Left hindlimb (tissue), 1 donor: ENCODE data around the gene MBOAT7.
"Not testable (repeated sequence)": the region's sequence is repeated elsewhere in the genome, so short reads cannot be mapped to it uniquely, and the experiment has no call there.

Experiments
- DNase-seq: peaks from one replicate; pipeline ENCODE4 v3.0.0-alpha.2; 2018

The MBOAT7 gene, protein sequence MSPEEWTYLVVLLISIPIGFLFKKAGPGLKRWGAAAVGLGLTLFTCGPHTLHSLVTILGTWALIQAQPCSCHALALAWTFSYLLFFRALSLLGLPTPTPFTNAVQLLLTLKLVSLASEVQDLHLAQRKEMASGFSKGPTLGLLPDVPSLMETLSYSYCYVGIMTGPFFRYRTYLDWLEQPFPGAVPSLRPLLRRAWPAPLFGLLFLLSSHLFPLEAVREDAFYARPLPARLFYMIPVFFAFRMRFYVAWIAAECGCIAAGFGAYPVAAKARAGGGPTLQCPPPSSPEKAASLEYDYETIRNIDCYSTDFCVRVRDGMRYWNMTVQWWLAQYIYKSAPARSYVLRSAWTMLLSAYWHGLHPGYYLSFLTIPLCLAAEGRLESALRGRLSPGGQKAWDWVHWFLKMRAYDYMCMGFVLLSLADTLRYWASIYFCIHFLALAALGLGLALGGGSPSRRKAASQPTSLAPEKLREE

GRCh38 chr19:54189145-54189734, at the start of gene MBOAT7:
Gene MBOAT7 (minus strand): TSS chr19:54189580. CDS start chr19:54188508, 1,072 bp downstream.
- DNase-seq, result no peak

- DNase-seq, result no peak
Observed at GRCh38 chr19:54233941-54234340, 44.6 kb upstream of the MBOAT7 start.

GRCh38 chr19:54231077-54231931, 41.9 kb upstream of the MBOAT7 start:
- no peak for DNase-seq

DNA sequence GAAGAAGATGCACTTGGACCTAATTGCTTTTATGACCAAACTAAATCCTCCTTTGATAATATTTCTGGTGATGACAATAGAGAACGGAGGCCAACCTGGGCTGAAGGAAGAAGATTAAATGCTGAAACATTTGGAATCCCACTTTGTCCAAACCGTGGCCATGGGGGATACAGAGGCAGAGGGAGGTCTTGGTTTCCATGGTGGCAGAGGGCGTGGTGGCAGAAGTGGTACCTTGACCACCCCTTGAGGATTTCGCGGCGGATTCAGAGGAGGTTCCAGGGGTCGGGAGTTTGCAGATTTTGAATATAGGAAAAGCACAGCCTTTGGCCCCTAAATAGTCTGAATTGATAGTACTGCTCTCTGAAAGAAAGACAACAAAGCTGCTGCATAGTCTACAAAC, 40.7 kb upstream of the MBOAT7 start:
- no peak for DNase-seq

DNA sequence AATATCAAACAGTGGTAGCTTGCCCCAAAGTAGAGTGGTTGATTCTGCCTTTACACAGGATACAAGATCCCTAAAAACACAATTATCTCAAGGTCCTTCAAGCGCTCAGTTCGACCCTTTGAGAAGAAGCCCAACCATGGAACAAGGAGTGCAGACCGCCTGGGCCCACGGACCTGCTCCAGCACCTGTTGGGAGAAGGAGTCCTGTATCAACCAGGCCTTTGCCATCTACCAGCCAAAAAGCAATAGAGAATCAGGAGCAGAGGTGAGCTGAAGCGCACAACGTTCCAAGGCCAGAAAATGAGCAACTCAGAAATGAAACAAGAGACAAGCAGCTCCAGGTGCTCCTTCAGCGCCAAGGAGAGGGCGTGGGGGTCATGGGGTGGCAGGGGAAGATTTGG, 39.8 kb upstream of the MBOAT7 start:
- DNase-seq, result no peak

GRCh38 chr19:54224619-54225018, 35.2 kb upstream of the MBOAT7 start:
- DNase-seq, result not testable (repeated sequence)

- DNase-seq, result not testable (repeated sequence)
Observed at GRCh38 chr19:54223937-54224281, 34.5 kb upstream of the MBOAT7 start.

DNA sequence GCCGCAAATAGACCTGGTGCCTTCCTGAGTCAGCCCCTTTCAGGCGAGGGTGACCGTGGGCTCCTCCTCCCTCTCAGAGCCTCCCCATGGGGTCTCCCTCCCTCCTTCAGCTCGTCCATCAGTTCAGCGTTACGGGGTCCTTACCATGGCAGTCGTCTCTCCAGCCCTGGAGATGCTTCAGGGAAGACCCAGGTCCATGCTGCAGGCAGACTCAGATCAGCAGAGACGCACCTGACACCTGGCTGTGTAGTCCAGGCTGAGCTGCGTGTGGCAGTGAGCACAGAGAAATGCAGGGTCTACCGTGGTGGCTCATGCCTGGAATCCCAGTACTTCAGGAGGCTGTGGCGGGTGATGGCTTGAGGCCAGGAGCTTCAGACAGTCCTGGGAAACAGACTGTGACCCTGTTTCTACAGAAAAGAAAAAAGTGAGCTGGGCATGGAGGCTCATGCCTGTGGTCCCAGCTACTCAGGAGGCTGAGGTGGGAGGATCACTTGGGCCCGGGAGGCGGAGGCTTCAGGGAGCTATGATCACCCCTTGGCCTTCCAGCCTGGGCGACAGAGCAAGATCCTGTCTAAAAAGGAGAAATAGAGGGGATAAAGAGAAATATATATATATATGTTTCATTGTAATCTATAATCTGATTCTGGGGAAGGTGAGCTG, 34.0 kb upstream of the MBOAT7 start:
- not testable (repeated sequence) for DNase-seq

DNA sequence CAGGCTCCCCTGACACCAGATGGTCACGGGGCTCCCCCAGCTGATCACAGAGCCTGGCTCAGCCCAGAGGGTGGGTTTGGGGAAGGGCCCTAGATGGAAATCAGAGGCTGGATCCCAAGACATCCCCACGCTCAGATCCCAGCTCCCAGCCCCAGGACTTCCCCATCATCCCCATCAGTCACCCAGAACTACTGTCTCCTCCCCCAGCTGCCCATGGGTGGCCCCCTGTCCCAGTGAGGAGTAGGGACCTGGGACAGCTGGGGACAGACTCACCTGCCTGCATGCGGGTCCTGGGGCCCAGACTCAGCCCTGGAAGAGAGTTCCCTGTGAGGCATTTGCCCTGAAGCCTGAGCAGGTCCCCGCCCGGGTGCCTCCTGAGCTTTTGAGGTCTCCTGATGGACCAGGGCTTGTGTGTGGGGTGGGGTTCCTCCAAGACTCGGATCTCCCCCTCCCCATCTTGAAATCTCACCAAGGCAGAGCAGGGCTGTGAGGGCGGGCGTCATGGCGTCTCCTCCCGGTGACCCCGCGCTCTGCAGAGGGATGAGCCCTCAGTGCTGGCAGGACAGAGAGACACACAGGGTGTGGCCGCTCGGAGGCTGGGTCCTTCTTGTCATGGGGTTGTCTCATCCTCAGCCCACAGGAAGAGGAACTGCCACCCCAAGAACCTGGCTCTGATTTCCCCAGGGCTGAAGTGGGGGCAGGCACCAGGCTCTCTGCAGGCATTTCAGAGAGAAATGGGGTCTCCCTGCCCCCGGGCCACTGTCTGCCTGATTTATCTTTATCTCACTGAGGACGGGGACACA, 33.3 kb upstream of the MBOAT7 start, which contains the start of gene LILRB3:
Gene LILRB3 (minus strand): TSS at position 534 of the 803 bp plus-strand sequence. CDS start 31 bp downstream, at position 503.
- not testable (repeated sequence) for DNase-seq

GRCh38 chr19:54221947-54222346, 32.6 kb upstream of the MBOAT7 start:
- not testable (repeated sequence) for DNase-seq

DNA sequence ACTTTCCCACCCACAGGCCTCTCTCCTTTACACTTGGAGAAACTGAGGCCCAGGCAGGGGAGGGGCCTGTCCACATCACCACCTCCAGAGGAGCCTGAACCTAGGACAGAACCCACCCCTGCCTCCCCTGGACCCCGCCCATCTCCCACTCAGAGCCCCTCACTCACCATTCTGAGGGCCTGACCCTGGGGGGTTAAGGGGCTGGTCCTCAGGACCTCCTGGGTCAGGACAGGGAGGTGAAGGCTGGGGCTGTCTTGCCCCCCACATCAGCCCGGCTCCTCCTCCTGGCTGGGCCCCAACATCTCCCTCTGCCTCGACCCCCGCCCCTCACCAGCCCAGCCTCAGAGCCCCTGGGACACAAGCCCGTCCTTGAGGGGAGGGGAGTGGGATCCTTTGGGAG, 30.3 kb upstream of the MBOAT7 start:
- not testable (repeated sequence) for DNase-seq

DNA sequence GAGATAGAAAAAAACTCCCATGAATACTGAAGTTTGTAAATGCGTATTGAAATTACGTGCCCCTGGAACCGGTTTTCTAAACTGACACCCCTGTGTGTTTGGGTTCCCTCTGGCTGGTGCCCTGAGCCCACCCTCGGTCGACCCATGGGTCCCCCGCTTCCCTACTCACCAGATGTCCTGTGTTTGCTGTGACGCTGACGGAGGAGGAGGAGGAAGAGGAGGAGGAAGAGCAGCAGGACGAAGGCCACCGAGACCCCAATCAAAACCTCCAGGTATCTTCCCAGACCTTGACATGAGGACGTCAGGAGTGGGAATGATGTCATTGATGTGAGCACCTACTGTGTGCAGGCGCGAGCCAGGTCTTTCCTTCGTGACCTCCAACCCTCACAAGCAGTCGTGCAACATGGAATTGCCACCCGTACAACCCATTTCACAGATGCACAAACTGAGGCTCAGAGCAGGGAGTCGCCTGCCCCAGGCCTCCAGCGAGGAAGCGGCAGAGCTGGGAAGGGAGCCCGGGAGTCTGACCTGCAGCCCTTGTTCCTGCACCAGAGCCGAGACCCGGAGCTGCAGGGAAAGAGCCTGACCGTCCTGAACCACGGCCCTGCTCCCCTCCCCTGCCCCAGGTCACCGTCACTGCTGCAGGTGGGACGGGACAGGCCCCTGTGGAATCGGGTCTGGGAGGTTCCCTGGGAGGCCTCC, 29.7 kb upstream of the MBOAT7 start:
- DNase-seq, result no peak

DNA sequence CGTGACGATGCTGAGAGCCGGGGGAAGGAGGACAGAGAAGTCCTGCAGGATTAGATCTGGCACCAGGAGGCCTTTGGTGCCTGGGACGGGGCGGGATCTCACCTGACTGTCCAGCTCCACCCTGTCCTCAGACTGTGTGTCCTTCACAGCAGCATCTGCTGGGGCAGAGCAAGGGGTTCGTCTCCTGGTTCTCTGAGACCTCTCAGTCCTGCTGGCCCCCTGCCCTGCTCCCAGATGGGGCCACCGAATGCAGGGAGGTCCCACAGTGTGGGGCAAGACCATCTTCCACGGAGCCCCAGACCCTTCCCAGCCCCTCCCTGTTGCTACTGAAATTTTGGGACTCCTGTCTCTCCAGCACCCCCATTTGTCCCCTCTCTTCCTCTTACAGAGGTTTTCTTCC, 28.9 kb upstream of the MBOAT7 start:
- no peak for DNase-seq

- DNase-seq, result not testable (repeated sequence)
Observed at GRCh38 chr19:54217517-54218247, 28.3 kb upstream of the MBOAT7 start.

DNA sequence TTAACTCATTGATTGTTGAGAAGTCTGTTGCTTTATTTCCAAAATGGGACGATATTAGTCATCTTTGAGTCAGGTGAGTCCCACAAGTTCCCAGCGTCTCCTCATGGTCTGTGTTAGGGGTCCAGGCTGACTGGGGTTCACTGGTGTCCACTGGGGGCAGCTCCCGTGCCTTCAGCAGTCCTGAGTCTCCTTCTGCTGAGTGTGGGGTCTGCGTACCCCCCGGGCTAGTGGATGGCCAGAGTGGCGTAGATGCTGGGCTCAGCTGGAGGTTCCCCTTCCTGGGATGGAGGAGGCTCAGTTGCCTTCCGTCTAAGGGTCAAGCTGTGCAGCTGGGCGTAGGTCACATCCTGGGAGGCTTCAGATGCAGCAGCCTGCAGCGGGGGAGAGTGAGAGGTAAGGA, 27.5 kb upstream of the MBOAT7 start:
- DNase-seq, result no peak

DNA sequence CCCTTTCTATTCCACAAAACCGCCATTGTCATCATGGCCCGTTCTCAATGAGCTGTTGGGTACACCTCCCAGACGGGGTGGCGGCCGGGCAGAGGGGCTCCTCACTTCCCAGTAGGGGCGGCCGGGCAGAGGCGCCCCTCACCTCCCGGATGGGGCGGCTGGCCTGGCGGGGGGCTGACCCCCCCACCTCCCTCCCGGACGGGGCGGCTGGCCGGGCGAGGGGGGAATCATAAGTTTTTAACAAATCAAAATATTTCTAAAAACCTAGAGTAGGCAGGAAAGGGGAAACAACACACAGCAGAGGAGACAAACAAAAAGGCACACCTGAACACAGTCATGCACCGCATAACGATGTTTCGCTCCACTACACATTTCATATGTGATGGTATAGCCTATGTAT, 25.4 kb upstream of the MBOAT7 start:
- not testable (repeated sequence) for DNase-seq

DNA sequence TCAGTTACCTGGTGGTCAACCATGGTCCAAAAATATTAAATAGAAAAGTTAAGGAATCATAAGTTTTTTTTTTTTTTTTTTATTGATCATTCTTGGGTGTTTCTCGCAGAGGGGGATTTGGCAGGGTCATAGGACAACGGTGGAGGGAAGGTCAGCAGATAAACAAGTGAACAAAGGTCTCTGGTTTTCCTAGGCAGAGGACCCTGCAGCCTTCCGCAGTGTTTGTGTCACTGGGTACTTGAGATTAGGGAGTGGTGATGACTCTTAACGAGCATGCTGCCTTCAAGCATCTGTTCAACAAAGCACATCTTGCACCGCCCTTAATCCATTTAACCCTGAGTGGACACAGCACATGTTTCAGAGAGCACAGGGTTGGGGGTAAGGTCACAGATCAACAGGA, 24.8 kb upstream of the MBOAT7 start:
- not testable (repeated sequence) for DNase-seq

DNA sequence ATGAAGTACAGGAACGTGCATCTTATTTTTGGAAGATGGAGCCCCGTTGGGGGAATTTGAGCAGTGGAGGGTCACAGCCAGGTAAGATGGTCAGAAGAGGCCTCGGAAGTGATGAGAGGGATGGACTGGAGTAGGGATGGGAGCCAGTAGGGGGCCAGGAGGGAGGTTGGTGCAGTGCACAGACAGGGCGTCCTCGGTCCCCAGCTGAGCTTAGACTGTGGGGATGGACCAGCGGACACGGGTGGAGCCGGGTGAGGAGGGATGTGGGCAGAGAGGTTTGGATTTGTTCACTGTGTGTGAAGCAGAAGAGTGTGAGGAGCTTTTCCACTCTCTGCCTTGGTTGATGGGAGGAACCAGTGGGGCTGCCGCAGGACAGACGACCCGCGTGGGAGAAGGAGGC, 21.9 kb upstream of the MBOAT7 start:
- DNase-seq, result no peak

DNA sequence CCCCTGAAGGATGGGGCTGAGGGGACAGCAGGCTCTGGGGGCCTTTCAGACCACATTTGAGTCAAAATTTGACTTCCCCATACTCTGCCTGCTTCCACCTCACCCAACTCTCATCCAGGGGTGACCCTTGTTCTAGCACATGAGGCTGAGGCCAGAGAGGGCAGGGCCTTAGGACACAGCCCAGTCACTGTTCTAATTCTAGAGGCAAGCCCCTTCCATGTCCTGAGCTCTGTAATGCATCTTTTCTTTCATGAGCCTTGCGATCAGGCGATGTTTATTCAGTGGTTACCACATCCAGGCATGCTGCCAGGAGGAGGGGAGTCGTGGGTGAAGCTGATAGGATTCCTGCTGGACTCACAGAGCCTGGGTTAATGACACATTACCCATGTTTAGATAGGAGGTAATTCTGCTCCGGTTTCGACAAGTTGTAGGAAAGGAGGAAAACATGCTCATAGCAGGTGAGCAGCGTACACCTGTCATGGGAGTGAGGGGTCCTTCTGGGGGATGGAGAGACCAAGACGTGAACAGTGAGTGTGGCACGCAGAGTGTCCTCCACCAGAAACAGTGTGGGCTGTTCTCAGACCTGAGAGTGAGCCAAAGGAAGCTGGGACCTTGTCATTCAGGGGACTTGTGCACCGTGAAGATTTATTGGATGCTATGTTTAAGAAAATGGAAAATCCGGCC, 20.6 kb upstream of the MBOAT7 start:
- peak; percentile 82 for DNase-seq
